Ectodermal cell (in vitro differentiated cells): Measurements from ENCODE around the gene SLC12A2. TPM values are rescaled to one million over a fixed set of nuclear protein-coding genes. Genes with fewer than 3 reads are reported as not detected.

Experiments
- H3K27ac ChIP-seq: 2 replicates; pipeline ENCODE4 v1.7.0; 2013; ENCODE audit warnings: mild to moderate bottlenecking, low read depth, low read length; ENCODE audit not compliant: insufficient read depth, poor library complexity, severe bottlenecking
- H3K27me3 ChIP-seq: 2 replicates; pipeline ENCODE4 v1.7.0; 2013; ENCODE audit warnings: mild to moderate bottlenecking, low read length; ENCODE audit not compliant: insufficient read depth, control insufficient read depth, poor library complexity, severe bottlenecking
- H3K36me3 ChIP-seq: one replicate; pipeline ENCODE4 v1.7.0; 2013; ENCODE audit warnings: low read length; ENCODE audit not compliant: control insufficient read depth, insufficient read depth
- H3K4me1 ChIP-seq: one replicate; pipeline ENCODE4 v1.7.0; 2013; ENCODE audit warnings: low read length; ENCODE audit not compliant: control insufficient read depth, insufficient read depth
- H3K4me3 ChIP-seq: 2 replicates; pipeline ENCODE4 v1.7.0; 2013; ENCODE audit warnings: low read depth, low read length, control low read depth; ENCODE audit not compliant: insufficient read depth
- H3K9me3 ChIP-seq: 2 replicates; pipeline ENCODE4 v1.7.0; 2013; ENCODE audit warnings: mild to moderate bottlenecking, low read length, moderate library complexity; ENCODE audit not compliant: control insufficient read depth
- WGBS, 2 experiments: methylation state at CpG; one replicate each; pipeline ENCODE4 v1.1.7; 2013; ENCODE audit warnings: missing lambda C conversion rate in 2 of 2; 5-methylcytosine and 5-hydroxymethylcytosine counted together
- polyA plus RNA-seq, 4 experiments: library from polyadenylated mRNA; stranded (reverse); fragments of 50-300 nt; gene quantifications; one replicate each; pipeline ENCODE4 v1.2.3, GENCODE V29; 2013

SLC12A2 gene
- polyA plus RNA-seq (2013, experiment 1 of 4), result 10.6 TPM
- 13.0 TPM for polyA plus RNA-seq (2013, experiment 2 of 4)
- polyA plus RNA-seq (2013, experiment 3 of 4), result 10.0 TPM
- 11.5 TPM for polyA plus RNA-seq (2013, experiment 4 of 4)

DNA sequence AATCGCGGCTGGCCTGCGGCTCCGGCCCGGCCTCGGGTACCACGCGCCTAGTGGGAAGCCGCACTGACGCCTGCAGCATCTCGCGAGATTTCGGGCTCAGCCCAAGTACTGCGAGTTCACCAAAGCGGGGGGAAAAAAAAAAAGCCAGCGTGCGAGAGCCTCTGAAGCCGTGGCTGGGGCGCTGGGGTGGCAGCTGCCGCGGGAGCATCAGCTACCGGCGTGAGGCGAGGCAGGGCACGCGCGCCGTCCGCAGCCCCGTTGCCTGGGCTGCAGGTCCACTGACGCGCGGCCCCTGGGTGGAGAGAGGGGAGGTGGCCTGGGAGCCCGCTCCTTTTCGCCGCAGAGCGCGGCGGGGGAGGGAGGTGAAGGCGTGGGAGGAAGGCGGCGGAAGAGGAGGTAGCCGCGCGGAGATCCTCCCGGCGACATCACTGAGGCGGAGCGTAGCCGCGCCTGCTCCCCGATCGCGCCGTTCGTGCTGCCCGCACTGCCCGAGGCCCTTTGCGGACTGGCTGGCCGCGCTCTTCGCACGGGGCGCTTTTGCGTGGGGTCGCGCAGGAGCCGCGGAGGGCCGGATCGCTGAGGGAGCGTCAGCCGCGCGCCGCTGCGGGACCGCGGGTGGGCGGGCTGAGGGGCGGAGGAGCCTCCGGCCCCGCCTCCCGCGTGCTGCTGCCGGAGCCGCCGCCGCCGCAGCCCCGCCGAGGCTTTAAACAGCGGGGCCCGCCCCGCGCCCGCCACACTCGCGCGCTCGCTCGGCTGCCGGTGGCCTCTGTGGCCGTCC is at the start of gene SLC12A2:
SLC12A2 (plus strand) TSS at position 734 of the 778 bp plus-strand sequence. CDS start 189 bp downstream, outside the sequence.
- Histone ChIP-seq H3K36me3 (no peaks in the 10 kb centered on the region), H3K27ac (peak within 1 kb of the TSS; percentile 86), H3K27me3 (peaks cover 24% of the 10 kb centered on the region), H3K4me1 (peaks cover 8% of the 10 kb centered on the region), H3K4me3 (peak within 1 kb of the TSS; percentile 74), H3K9me3 (no peaks in the 10 kb centered on the region)
- WGBS, 2 experiments, result 0% methylated on average over 104 of the region's 104 CpGs

DNA sequence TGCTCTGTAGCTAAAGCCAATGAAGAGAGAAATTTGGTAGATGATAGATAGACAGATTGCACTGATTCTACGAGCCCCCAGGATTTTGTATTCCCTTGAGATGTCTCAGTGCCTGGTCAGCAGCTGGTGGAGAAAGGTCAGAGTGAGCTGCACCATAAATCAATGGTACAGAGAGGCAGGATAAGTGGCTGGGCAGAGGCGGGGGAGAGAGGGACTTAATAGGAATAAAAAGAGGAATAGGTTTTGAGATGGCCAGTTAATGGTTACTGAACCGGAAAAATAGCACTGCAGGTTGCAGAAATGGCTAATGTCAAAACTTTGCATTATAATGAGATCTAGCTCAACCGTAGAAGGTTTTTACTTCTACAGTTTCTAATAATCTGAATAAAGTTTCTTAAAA is 47.9 kb upstream of the SLC12A2 start:
- no peaks in the 10 kb centered on the region for H3K27me3 ChIP-seq
- 89 to 91% methylated on average over 4 of the region's 4 CpGs for WGBS, 2 experiments

DNA sequence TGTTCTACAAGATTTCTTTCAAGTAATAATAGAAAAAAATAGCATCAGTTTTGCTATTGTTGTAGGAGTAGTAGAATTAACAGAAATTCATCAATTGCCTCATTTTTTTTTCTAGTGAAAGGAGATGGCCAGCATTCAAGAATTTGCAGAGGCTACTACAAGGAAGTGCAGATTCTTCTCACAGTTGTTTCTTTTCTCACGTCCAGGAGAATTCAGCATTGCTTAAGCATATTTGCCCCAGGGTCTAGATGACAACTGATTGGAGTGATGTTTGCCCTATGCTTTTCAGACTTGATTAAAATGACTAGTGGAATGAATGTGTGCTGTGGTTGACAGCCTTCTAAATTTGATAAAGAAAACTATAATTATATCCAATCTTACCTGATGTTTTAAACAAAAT is 46.6 kb upstream of the SLC12A2 start:
- H3K9me3 ChIP-seq, result no peaks in the 10 kb centered on the region
- H3K27me3 ChIP-seq, result no peaks in the 10 kb centered on the region
- H3K4me1 ChIP-seq, result no peaks in the 10 kb centered on the region
- H3K36me3 ChIP-seq, result no peaks in the 10 kb centered on the region
- H3K27ac ChIP-seq, result no peak overlapping the region
- WGBS, 2 experiments, result 61 to 77% methylated on average over 1 of the region's 1 CpG
- no peak overlapping the region for H3K4me3 ChIP-seq

More for the DNA sequence above, 47.9 kb upstream of the SLC12A2 start:
- no peaks in the 10 kb centered on the region for H3K4me1 ChIP-seq
- no peak overlapping the region for H3K27ac ChIP-seq
- H3K36me3 ChIP-seq, result no peaks in the 10 kb centered on the region
- H3K4me3 ChIP-seq, result no peak overlapping the region
- no peaks in the 10 kb centered on the region for H3K9me3 ChIP-seq

DNA sequence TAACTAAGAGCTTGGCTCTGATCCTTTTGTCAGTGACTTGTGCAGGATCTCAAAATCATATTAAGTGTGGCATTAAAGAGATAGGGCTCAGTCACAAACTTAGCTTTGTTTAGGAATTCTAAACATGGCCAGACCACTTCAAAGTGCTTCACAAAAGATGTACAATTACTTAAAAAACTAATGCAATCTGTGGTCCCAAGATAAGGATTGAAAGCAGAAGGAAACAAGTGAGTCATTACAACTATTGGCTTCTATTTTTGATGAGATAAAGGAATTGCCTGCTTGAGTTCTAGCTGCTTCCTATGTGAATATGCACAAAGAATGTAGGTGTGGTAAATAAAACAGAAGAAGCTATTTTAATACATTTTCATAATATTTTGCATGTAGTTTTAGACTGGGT is 44.9 kb upstream of the SLC12A2 start:
- Histone ChIP-seq H3K4me3 (no peak overlapping the region), H3K27me3 (no peaks in the 10 kb centered on the region), H3K9me3 (no peaks in the 10 kb centered on the region), H3K36me3 (no peaks in the 10 kb centered on the region), H3K27ac (no peak overlapping the region), H3K4me1 (no peaks in the 10 kb centered on the region)

DNA sequence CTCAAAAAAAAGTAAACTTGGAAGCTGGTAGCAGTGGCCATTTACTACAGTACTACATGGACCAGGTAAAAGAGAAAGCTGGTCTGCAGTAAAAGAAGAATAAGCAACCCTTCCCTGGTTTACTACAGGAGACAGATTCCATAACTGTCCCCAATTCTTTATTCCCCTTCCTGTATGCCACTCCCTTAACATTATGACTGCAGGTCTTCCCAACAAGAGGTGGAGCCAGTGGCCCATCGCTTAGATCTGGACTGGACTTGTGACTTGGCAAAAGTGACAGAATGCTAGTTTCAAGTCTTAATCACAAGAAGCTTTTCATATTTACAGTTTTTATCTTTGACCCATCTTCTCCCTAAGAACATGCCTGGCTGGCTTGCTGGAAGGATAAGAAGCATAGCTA is 42.6 kb upstream of the SLC12A2 start:
- H3K9me3 ChIP-seq, result no peaks in the 10 kb centered on the region
- WGBS, 2 experiments, result 92 to 100% methylated on average over 1 of the region's 1 CpG
- H3K36me3 ChIP-seq, result no peaks in the 10 kb centered on the region
- no peak overlapping the region for H3K4me3 ChIP-seq
- H3K27ac ChIP-seq, result no peak overlapping the region
- no peaks in the 10 kb centered on the region for H3K27me3 ChIP-seq
- no peaks in the 10 kb centered on the region for H3K4me1 ChIP-seq

DNA sequence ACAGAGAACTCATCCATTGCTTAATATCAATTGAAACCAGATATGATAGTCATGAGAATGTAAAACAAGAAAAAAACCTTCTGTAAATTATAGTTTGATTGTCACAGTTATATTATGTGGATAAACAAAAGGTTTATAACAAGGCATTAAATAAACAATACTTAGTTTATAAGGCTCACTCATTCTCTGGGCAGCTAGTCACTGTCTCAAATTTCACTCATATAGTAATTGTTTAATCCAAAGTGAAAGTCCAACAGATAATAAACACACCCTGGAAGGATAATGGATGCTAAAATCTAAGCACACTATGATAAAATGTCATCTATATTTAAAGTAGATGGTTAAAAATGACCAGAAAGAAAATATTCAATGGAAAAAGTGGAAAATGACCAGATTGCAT is 30.8 kb upstream of the SLC12A2 start:
- H3K9me3 ChIP-seq, result no peaks in the 10 kb centered on the region
- no peaks in the 10 kb centered on the region for H3K4me1 ChIP-seq
- H3K27ac ChIP-seq, result no peak overlapping the region
- H3K36me3 ChIP-seq, result no peaks in the 10 kb centered on the region
- H3K27me3 ChIP-seq, result no peaks in the 10 kb centered on the region
- H3K4me3 ChIP-seq, result no peak overlapping the region

DNA sequence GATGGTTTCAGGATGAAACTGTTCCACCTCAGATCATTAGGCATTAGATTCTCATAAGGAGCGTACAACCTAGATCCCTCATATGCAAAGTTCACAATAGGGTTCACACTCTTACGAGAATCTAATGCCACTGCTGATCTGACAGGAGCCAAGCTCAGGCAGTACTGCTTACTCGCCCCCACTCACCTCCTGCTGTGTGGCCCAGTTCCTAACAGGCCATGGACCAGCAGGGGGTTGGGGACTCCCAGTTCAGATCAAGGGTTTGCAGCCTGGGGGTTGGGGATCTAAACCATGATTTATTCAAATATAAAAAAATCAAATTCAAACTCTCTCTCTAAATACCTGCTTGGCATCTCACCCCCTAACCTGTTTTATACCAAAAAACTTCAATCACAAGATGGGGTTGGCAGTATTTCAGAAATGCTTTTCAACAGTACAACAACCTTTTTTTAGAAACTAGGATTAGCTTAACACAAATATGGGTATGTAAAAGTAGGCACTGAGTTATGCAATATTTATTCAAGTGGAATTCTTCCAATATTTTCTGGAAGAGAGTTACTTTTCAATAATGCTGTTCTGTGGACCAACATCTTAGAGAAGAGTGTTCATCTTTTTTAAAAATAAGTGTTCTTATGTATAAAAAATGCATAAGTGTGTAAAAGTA is 30.1 kb upstream of the SLC12A2 start:
- no peaks in the 10 kb centered on the region for H3K4me1 ChIP-seq
- no peaks in the 10 kb centered on the region for H3K36me3 ChIP-seq
- whole genome bisulfite sequencing, 2 experiments, result 90 to 91% methylated on average over 3 of the region's 3 CpGs
- H3K27me3 ChIP-seq, result no peaks in the 10 kb centered on the region
- H3K9me3 ChIP-seq, result no peaks in the 10 kb centered on the region
- no peak overlapping the region for H3K27ac ChIP-seq
- no peak overlapping the region for H3K4me3 ChIP-seq

- no peaks in the 10 kb centered on the region for H3K4me1 ChIP-seq
- no peaks in the 10 kb centered on the region for H3K9me3 ChIP-seq
- H3K36me3 ChIP-seq, result no peaks in the 10 kb centered on the region
- H3K4me3 ChIP-seq, result no peak overlapping the region
- H3K27ac ChIP-seq, result no peak overlapping the region
- WGBS, 2 experiments, result 91 to 94% methylated on average over 1 of the region's 1 CpG
- H3K27me3 ChIP-seq, result no peaks in the 10 kb centered on the region
Measured at GRCh38 chr5:128060644-128061385, 22.8 kb upstream of the SLC12A2 start.

GRCh38 chr5:128062172-128062746 is 21.3 kb upstream of the SLC12A2 start:
- 79 to 90% methylated on average over 4 of the region's 4 CpGs for WGBS, 2 experiments

GRCh38 chr5:128074171-128074570 is 9.4 kb upstream of the SLC12A2 start:
- Histone ChIP-seq H3K27me3 (no peaks in the 10 kb centered on the region), H3K27ac (no peak overlapping the region), H3K4me3 (no peak overlapping the region), H3K36me3 (no peaks in the 10 kb centered on the region), H3K9me3 (no peaks in the 10 kb centered on the region), H3K4me1 (no peaks in the 10 kb centered on the region)

More at GRCh38 chr5:128062172-128062746, 21.3 kb upstream of the SLC12A2 start:
- Histone ChIP-seq H3K27me3 (no peaks in the 10 kb centered on the region), H3K4me3 (no peak overlapping the region), H3K27ac (no peak overlapping the region), H3K9me3 (no peaks in the 10 kb centered on the region), H3K4me1 (no peaks in the 10 kb centered on the region), H3K36me3 (no peaks in the 10 kb centered on the region)
